ENCODE data around the gene ULBP2.
"Not testable (repeated sequence)": the region's sequence is repeated elsewhere in the genome, so short reads cannot be mapped to it uniquely, and the experiment has no call there.

GRCh38 chr6:149959806-149960205 is 18.0 kb downstream of the ULBP2 start:
- not testable (repeated sequence) for TF ChIP-seq EZH2 (optimal IDR thresholded peaks at IDR 0.05; ENCODE audit: low read depth, low read length); CTCF (IDR thresholded peaks at IDR 0.05; ENCODE audit: low read length)
